ENCODE data around the gene PRMT7.

The PRMT7 gene

GRCh38 chr16:68310774-68311511, at the start of gene PRMT7, which contains the start of gene SLC7A6OS:
Gene PRMT7, plus strand, starts transcription at chr16:68311019. Its CDS starts 4,961 bp downstream, at chr16:68315980.
Gene SLC7A6OS, minus strand, starts transcription at chr16:68310946. Its CDS starts 20 bp downstream, at chr16:68310926.
- DNase-seq: peak; percentile 93

GRCh38 chr16:68263559-68264127, 47.2 kb upstream of the PRMT7 start:
- DNase-seq: no peak

GRCh38 chr16:68264128-68265077, 46.4 kb upstream of the PRMT7 start, which contains the start of gene SLC7A6:
Gene SLC7A6, plus strand, starts transcription at chr16:68264526. Its CDS starts 10,201 bp downstream, at chr16:68274727.
- peak; percentile 80 for DNase-seq

- DNase-seq: peak; percentile 31
Measured at GRCh38 chr16:68265078-68265920, 45.5 kb upstream of the PRMT7 start.

GRCh38 chr16:68267612-68268405, 43.0 kb upstream of the PRMT7 start:
- DNase-seq: no peak

GRCh38 chr16:68269793-68270192, 41.0 kb upstream of the PRMT7 start:
- DNase-seq: no peak

- no peak for DNase-seq
Measured at GRCh38 chr16:68270353-68270752, 40.5 kb upstream of the PRMT7 start.

- DNase-seq: peak; percentile 15
Measured at GRCh38 chr16:68272507-68273209, 38.2 kb upstream of the PRMT7 start.

- DNase-seq: no peak
Measured at GRCh38 chr16:68273459-68273858, 37.4 kb upstream of the PRMT7 start.

GRCh38 chr16:68273896-68274295, 36.9 kb upstream of the PRMT7 start:
- DNase-seq: no peak

- no peak for DNase-seq
Measured at GRCh38 chr16:68274441-68274840, 36.4 kb upstream of the PRMT7 start.

- DNase-seq: peak; percentile 12
Measured at GRCh38 chr16:68275611-68276191, 35.1 kb upstream of the PRMT7 start.

- no peak for DNase-seq
Measured at GRCh38 chr16:68276223-68276622, 34.6 kb upstream of the PRMT7 start.

- no peak for DNase-seq
Measured at GRCh38 chr16:68279726-68280558, 30.9 kb upstream of the PRMT7 start.

GRCh38 chr16:68281368-68282063, 29.3 kb upstream of the PRMT7 start:
- no peak for DNase-seq

- no peak for DNase-seq
Measured at GRCh38 chr16:68282064-68282452, 28.8 kb upstream of the PRMT7 start.

GRCh38 chr16:68283346-68283745, 27.5 kb upstream of the PRMT7 start:
- no peak for DNase-seq

GRCh38 chr16:68283801-68284598, 26.8 kb upstream of the PRMT7 start:
- no peak for DNase-seq

Measured in stimulated activated naive CD4-positive, alpha-beta T cell treated with Interleukin-2 at 50 U/mL for 16 hours (primary cell).